GM18505 (cell line): Measurements from ENCODE around the gene DUSP6.

Experiments
- ATAC-seq: cut with Tn5 transposase; IDR thresholded peaks from one replicate; pipeline ENCODE4 v1.9.1; 2021; ENCODE audit not compliant: unreplicated experiment
- POLR2A ChIP-seq: IDR thresholded peaks from 4 replicates; pipeline ENCODE4 v1.6.1; 2011; ENCODE audit warnings: borderline replicate concordance; ENCODE audit not compliant: insufficient read depth, insufficient read length; ENCODE audit errors: extremely low read depth

Gene DUSP6

DNA sequence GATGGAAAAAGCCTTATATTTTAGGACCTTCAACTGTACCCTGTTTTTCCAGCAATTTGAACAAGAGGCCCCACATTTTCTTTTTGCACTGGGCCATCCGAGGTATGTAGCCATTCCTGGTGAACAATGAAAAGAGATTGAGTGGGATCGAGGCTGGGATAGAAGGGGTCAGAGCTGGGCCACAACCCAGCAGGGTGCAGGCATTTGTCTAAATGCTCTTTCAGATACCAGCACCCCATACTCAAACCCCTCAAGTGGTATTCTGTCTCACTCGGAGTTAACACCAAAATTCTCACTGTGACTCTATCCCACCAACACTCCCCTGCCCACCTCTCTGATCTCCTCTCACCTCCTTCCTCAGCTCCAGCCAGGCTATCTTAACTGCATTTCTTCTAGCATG is 26.8 kb downstream of the DUSP6 start:
- ATAC-seq: no peak
- TF ChIP-seq POLR2A: no peak

GRCh38 chr12:89324437-89324836 is 27.9 kb downstream of the DUSP6 start:
- ATAC-seq: no peak
- no peak for TF ChIP-seq POLR2A

GRCh38 chr12:89323568-89324218 is 28.6 kb downstream of the DUSP6 start:
- no peak for ATAC-seq
- TF ChIP-seq POLR2A: no peak

- no peak for TF ChIP-seq POLR2A
- ATAC-seq: no peak
These were observed 31.6 kb downstream of the DUSP6 start for GRCh38 chr12:89320735-89321134.

- ATAC-seq: no peak
- TF ChIP-seq POLR2A: no peak
These were observed 32.7 kb downstream of the DUSP6 start for GRCh38 chr12:89319606-89320005.

GRCh38 chr12:89319122-89319521 is 33.2 kb downstream of the DUSP6 start:
- no peak for TF ChIP-seq POLR2A
- ATAC-seq: no peak

DNA sequence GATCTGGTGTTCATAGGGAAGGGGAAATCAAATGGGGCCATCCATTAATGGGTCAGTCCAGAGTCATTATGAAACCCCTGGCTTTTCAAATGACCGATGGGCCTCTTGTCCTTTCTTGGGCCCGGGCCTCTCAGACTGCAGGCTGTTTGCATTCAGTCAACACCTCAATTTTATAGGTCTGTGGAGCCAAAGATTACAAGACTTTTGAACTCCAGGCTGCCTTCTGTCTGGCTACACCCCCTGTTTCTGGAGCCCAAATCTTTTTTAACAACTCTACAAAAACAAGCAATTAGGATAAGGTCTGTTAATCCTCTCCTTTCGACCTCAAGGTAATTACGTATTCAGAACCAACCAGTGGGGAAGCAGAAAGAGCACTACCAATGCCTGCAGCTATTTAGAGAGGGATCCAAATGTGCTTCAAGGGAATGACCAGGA is 35.6 kb downstream of the DUSP6 start:
- no peak for TF ChIP-seq POLR2A
- no peak for ATAC-seq

DNA sequence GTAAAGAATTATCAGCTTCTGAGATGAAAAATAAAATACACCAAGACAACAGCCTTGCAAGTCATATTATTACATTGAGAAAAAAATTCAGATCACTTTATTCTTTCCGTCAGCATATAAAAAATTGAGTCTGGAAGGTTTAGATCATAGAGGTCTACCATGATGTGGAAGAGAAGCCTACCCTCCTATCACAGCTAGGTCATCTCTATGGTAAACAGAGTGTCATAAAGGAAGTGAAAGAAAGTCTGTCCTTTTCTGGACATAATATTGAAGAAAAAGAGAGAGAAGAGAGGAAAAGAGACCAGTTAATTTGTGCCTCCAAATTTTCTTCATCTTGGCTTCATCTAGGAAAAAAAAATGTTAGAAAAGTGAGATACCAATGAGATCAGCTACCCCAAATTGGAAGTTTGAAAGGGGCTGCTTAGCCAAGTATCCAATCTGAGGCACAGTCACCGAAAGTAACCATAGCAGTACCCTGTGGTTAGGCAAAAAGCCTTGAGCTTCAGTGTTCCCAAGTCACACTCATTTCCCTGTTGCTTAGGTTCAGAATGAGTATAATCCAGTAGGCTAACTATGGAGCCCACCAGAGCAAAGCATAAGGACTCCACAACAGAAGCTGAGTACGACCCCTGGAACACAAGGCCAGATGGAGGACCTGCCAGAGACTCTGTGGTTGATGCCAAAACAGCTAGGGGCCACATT is 38.1 kb downstream of the DUSP6 start:
- no peak for ATAC-seq
- TF ChIP-seq POLR2A: no peak

DNA sequence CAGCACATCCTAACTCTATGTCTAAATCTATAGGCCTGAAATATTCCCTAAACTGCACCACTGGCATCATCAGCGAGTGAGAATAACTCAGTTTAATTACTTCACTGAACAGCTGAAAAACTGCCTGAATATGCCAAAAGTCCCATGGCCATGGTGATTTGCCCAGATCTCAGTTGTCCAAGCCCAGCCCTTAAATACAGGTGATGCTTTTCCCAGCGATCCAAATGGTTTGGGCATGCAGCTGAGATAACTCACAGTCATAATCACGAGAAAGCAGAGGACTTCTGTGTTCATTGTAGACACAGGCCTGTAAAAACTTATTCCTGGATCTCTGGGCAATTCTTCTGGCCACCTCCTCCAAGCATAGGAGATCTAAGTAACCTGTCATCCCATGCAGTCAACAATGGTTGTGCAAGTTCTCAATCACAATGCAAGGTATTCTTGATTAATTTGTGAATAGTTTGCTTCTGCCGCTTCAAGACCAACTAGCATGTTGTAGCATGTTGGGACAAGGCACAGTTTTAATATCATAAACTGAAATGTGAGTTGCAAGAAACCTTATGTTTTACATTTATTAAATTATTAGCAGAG is 40.5 kb downstream of the DUSP6 start:
- no peak for ATAC-seq
- TF ChIP-seq POLR2A: no peak

DNA sequence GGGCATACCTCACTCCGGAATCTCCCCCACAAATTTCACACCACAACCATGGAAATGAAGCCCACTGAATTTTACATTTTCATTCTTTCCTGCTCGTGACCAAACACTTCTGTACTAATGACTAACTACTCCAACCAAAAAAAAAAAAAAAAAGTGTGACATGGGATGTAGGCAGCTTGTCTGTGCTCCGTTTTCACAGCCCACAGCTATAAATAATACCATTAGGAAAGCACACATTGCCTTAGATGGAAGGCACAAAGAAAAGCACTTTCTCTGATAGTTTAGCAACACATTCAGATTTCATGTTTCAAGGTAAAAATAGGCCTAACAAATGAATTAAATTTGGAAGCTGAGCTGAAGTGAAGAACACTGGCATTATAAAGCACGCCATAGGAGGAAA is 42.5 kb downstream of the DUSP6 start:
- ATAC-seq: no peak
- TF ChIP-seq POLR2A: no peak

DNA sequence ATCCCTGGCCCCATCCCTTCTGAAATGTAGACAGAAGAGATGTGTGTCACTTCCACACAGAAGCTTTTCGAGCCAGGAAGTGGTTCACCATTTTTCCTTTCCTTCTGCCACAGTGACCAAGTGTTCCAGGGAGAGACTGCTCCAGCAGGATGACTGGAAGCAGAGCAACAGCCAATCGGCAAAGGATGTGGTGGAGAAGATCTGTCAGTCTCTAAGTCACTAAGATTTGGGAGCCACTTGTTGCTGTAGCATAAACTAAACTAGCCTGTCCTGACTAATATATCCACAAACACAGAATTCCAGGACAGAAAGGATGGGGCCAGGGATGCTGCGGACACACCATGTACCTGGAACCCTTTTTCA is 42.9 kb downstream of the DUSP6 start:
- ATAC-seq: no peak
- TF ChIP-seq POLR2A: no peak

- ATAC-seq: no peak
- no peak for TF ChIP-seq POLR2A
These were observed 44.6 kb downstream of the DUSP6 start for GRCh38 chr12:89307474-89308253.

- no peak for TF ChIP-seq POLR2A
- no peak for ATAC-seq
These were observed 45.4 kb downstream of the DUSP6 start for GRCh38 chr12:89306827-89307473.
